Measurements from ENCODE around the gene FTCDNL1. TPM values are rescaled to one million over a fixed set of nuclear protein-coding genes. Genes with fewer than 3 reads are reported as not detected.

The FTCDNL1 gene
- total and polyA plus RNA-seq, 9 of the 15 experiments (the other 6 are each of a cell fraction or from before 2014, with no cell fraction given), result 0.13 to 0.58 (median 0.32) TPM

DNA sequence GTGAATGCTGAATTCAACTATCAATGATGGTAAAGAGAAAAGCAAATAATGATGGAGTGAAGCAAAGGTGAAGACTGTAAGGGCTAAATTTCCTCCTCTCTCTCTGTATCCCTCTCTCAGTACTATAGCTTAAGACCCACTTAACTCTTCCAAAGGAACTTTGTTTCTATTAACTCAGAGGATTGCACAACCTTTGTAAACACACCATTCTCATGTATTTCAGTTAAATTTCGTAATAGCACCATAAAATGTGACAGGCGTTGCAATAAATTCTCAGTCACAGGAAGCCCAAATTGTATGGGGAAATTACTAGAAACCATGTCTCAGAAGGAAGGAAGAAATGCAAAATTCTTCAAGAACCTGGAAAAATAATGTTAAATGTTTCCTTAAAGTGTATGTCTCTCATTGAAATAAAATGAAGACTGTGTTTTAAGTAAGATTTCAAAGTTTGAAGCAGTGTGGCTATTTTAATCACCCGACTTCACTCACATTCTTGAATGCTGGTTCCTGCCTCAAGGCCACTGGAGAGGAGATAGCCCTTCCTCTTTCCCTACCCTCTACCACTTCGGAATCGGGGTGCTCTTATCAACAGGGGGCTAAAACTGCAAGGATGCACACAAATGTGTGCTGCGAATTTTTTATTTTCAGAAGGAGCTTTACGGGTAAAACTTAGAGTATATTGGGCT is 112.1 kb downstream of the FTCDNL1 start (continued):
- TF ChIP-seq, protein P1, sequence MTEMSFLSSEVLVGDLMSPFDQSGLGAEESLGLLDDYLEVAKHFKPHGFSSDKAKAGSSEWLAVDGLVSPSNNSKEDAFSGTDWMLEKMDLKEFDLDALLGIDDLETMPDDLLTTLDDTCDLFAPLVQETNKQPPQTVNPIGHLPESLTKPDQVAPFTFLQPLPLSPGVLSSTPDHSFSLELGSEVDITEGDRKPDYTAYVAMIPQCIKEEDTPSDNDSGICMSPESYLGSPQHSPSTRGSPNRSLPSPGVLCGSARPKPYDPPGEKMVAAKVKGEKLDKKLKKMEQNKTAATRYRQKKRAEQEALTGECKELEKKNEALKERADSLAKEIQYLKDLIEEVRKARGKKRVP (CRISPR knock-in tag; IDR thresholded peaks at IDR 0.05), result no peak
- no peak for TF ChIP-seq ZSCAN29 (IDR thresholded peaks at IDR 0.05)
- TF ChIP-seq ZNF57 (CRISPR knock-in tag; IDR thresholded peaks at IDR 0.05), result no peak
- TF ChIP-seq CLOCK (CRISPR knock-in tag; IDR thresholded peaks at IDR 0.05; ENCODE audit: borderline replicate concordance), result no peak
- no peak for TF ChIP-seq GTF2A2 (tag; IDR thresholded peaks at IDR 0.05)
- TF ChIP-seq ZNF217 (CRISPR knock-in tag; IDR thresholded peaks at IDR 0.05), result no peak
- TF ChIP-seq SMARCA4 (IDR thresholded peaks at IDR 0.05), result no peak
- 0 out of 2 replicates have a peak, but pooled peaks have one; percentile 23 for TF ChIP-seq ETV1 (tag; conservative IDR thresholded peaks at IDR 0.05; ENCODE audit: low read depth)
- TF ChIP-seq GATA2 (CRISPR knock-in tag; IDR thresholded peaks at IDR 0.05), result no peak
- TF ChIP-seq EP400 (IDR thresholded peaks at IDR 0.05), result no peak
- no peak for TF ChIP-seq YBX1 (IDR thresholded peaks at IDR 0.05)
- TF ChIP-seq ESRRA (IDR thresholded peaks at IDR 0.05; ENCODE audit: borderline replicate concordance, low read depth), result no peak
- TF ChIP-seq ZNF589 (CRISPR knock-in tag; IDR thresholded peaks at IDR 0.05; ENCODE audit: low read depth), result no peak
- TF ChIP-seq GTF2F1 (IDR thresholded peaks at IDR 0.05; ENCODE audit: low read depth, low read length), result no peak
- TF ChIP-seq ILK (tag; IDR thresholded peaks at IDR 0.05; ENCODE audit: borderline replicate concordance, low read depth), result no peak
- no peak for TF ChIP-seq CEBPG (CRISPR knock-in tag; IDR thresholded peaks at IDR 0.05)
- TF ChIP-seq CEBPG (tag; conservative IDR thresholded peaks at IDR 0.05 in 1 of 2, IDR thresholded peaks at IDR 0.05 in 1 of 2), result peak; percentile 91 to 97
- no peak for TF ChIP-seq SMAD2 (IDR thresholded peaks at IDR 0.05; ENCODE audit: low read depth, low read length)
- no peak for TF ChIP-seq ZC3H8 (IDR thresholded peaks at IDR 0.05)
- TF ChIP-seq, protein P2, sequence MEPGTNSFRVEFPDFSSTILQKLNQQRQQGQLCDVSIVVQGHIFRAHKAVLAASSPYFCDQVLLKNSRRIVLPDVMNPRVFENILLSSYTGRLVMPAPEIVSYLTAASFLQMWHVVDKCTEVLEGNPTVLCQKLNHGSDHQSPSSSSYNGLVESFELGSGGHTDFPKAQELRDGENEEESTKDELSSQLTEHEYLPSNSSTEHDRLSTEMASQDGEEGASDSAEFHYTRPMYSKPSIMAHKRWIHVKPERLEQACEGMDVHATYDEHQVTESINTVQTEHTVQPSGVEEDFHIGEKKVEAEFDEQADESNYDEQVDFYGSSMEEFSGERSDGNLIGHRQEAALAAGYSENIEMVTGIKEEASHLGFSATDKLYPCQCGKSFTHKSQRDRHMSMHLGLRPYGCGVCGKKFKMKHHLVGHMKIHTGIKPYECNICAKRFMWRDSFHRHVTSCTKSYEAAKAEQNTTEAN (CRISPR knock-in tag; IDR thresholded peaks at IDR 0.05), result no peak
- TF ChIP-seq SIN3B (IDR thresholded peaks at IDR 0.05; ENCODE audit: low read depth), result no peak
- TF ChIP-seq MEIS2 (IDR thresholded peaks at IDR 0.05; ENCODE audit: partially characterized antibody), result peak; percentile 55
- TF ChIP-seq CEBPB (tag; IDR thresholded peaks at IDR 0.05), result peak; percentile 94
- no peak for TF ChIP-seq ZNF3 (CRISPR knock-in tag; IDR thresholded peaks at IDR 0.05)
- no peak for TF ChIP-seq SRSF1 (IDR thresholded peaks at IDR 0.05; ENCODE audit: low read depth, low read length)
- TF ChIP-seq NCOR1 (IDR thresholded peaks at IDR 0.05), result no peak
- no peak for TF ChIP-seq POLR2H (tag; IDR thresholded peaks at IDR 0.05; ENCODE audit: low read depth)

All from K562 (cell line).